Right lobe of liver (tissue), 6 donors: ENCODE data around the gene ENO3. TPM values are rescaled to one million over a fixed set of nuclear protein-coding genes. Genes with fewer than 3 reads are reported as not detected.
A peak's percentile ranks its signal among the peaks of the same experiment; 100 is the strongest.

Source experiments
- ATAC-seq, 4 donors: fragments of 200-7000 bp; cut with Tn5 transposase; one replicate each; pipeline ENCODE4 v1.9.1; 2020; ENCODE audit warnings: mild to moderate bottlenecking in 4 of 4, moderate library complexity in 4 of 4
- DNase-seq, 3 donors: peaks; one replicate each; pipeline ENCODE4 v3.0.0-alpha.2; 2020
- H3K27ac ChIP-seq, 3 donors: fragments of 200-600 bp; one replicate each; pipeline ENCODE4 v1.8.0; 2022
- H3K27me3 ChIP-seq, 2 donors: fragments of 200-600 bp; one replicate each; pipeline ENCODE4 v1.8.0; 2022
- H3K36me3 ChIP-seq, 4 donors: fragments of 200-600 bp; sonication (generic) in 1 of 4; one replicate each; pipeline versions ENCODE4 v1.5.1 to v1.8.0; 2017 to 2022; ENCODE audit warnings: control low read depth in 1 of 4
- H3K4me1 ChIP-seq, 4 donors: fragments of 200-600 bp; sonication (generic) in 1 of 4; one replicate each; pipeline versions ENCODE4 v1.5.1 to v1.8.0; 2017 to 2022; ENCODE audit warnings: control low read depth in 1 of 4
- H3K4me3 ChIP-seq, 3 donors: fragments of 200-600 bp; one replicate each; pipeline ENCODE4 v1.8.0; 2022
- H3K9me3 ChIP-seq, 4 donors: fragments of 200-600 bp; sonication (generic) in 1 of 4; one replicate each; pipeline versions ENCODE4 v1.5.1 to v1.8.0; 2017 to 2022; ENCODE audit warnings: control low read depth in 1 of 4
- CTCF ChIP-seq, 4 donors: fragments of 200-600 bp in 3 of 4; fragments of 450-650 bp in 1 of 4; IDR thresholded peaks; one replicate each; pipeline versions ENCODE4 v1.5.1 to v1.8.0; 2016 to 2022; ENCODE audit warnings: antibody characterized with exemption in 4 of 4, mild to moderate bottlenecking in 2 of 4
- POLR2A ChIP-seq: fragments of 450-650 bp; IDR thresholded peaks from one replicate; pipeline ENCODE4 v1.6.1; 2017; ENCODE audit warnings: antibody characterized with exemption, mild to moderate bottlenecking
- WGBS: methylation state at CpG from one replicate; pipeline ENCODE4 v1.1.6; 2018; ENCODE audit warnings: low coverage, low lambda C conversion rate; ENCODE audit not compliant: insufficient coverage; ENCODE audit errors: missing lambda C conversion rate; 5-methylcytosine and 5-hydroxymethylcytosine counted together
- intact Hi-C, 2 donors: fragments of 100-400 bp; cut with DNase I; formaldehyde crosslinking; loops; one replicate each; pipeline versions ENCODE4 v1.11.2 to v1.14.1; 2022
- total RNA-seq, 6 experiments: library from RNA; depleted of rRNA in 2 of 6; stranded (reverse); fragments of >200 nt in 2 of 6; fragmentation: NEBNext Ultra II Directional in 3 of 6; extraction: Animal tissue kit (Norgen Biotek cat#: 25700) in 3 of 6; gene quantifications; one replicate each; pipeline versions ENCODE4 v1.1.0 to v1.2.4, GENCODE V29; 2016 to 2023
- donor health status: DM: no; HTN: yes; CAD: no.
- donor health status: DM: no; HTN: no; CAD: no.
- donor health status: DM: no; HTN: no; CAD: no.
- donor health status: DM: no; HTN: yes; CAD: no.
- donor health status: DM: no; HTN: yes; CAD: no.

The ENO3 gene
- total RNA-seq, 6 experiments from 2014 or later: 54.7 to 69.8 (median 58.7) TPM

GRCh38 chr17:4966844-4967538 is 16.1 kb downstream of the ENO3 start:
- DNase-seq (peak; percentile 98 to 99 (median 99)), ATAC-seq (peak; percentile 75 to 91 (median 84))
- Histone ChIP-seq H3K36me3 (peaks cover 0 to 3% (median 0%) of the 10 kb centered on the region in 4 donors), H3K4me3 (peak overlapping the region; percentile 65 to 85 (median 78)), H3K4me1 (peaks cover 0 to 24% (median 12%) of the 10 kb centered on the region in 4 donors), H3K27ac (peak overlapping the region; percentile 85 to 96 (median 87)), H3K9me3 (no peaks in the 10 kb centered on the region), H3K27me3 (no peaks in the 10 kb centered on the region)
- WGBS: under 1% methylated on average over 25 of the region's 42 CpGs
- intact Hi-C loops: no loop called here
- no peak for TF ChIP-seq CTCF (IDR thresholded peaks at IDR 0.05)
- TF ChIP-seq POLR2A: peak; percentile 22

- Histone ChIP-seq H3K4me3 (peak within 1 kb of the TSS; percentile 65 to 85 (median 78)), H3K27me3 (no peaks in the 10 kb centered on the region), H3K27ac (peak within 1 kb of the TSS; percentile 85 to 96 (median 87)), H3K9me3 (no peaks in the 10 kb centered on the region), H3K36me3 (peaks cover 0 to 7% (median 0%) of the 10 kb centered on the region in 4 donors), H3K4me1 (peaks cover 0 to 24% (median 12%) of the 10 kb centered on the region in 4 donors)
- TF ChIP-seq POLR2A (peak; percentile 79), CTCF (IDR thresholded peaks at IDR 0.05) (no peak)
- WGBS: under 1% methylated on average over 38 of the region's 66 CpGs
- intact Hi-C loops: no loop called here
- DNase-seq: peak; percentile 94 to 95 (median 95)
- peak; percentile 72 to 84 (median 81) for ATAC-seq
Measured at GRCh38 chr17:4967539-4968485, 16.9 kb downstream of the ENO3 start, which contains the start of gene SPAG7. Gene SPAG7, minus strand, starts transcription at chr17:4967817. Its CDS starts 13 bp downstream, at chr17:4967804.

GRCh38 chr17:4968486-4969046 is 17.6 kb downstream of the ENO3 start:
- DNase-seq (peak in 1 of 3 donors; percentile 48), ATAC-seq (no peak)
- H3K4me3 ChIP-seq: peak overlapping the region; percentile 65 to 78 (median 73)
- no peaks in the 10 kb centered on the region for H3K27me3 ChIP-seq
- peak overlapping the region; percentile 85 to 92 (median 87) for H3K27ac ChIP-seq
- peaks cover 0 to 7% (median 0%) of the 10 kb centered on the region in 4 donors for H3K36me3 ChIP-seq
- no peaks in the 10 kb centered on the region for H3K9me3 ChIP-seq
- 17% methylated on average over 16 of the region's 23 CpGs for WGBS
- intact Hi-C loops: no loop called here
- H3K4me1 ChIP-seq: peaks cover 0 to 24% (median 12%) of the 10 kb centered on the region in 4 donors
- no peak for TF ChIP-seq POLR2A
- no peak for TF ChIP-seq CTCF (IDR thresholded peaks at IDR 0.05)

GRCh38 chr17:4969047-4969550 is 18.2 kb downstream of the ENO3 start:
- peaks cover 0 to 7% (median 0%) of the 10 kb centered on the region in 4 donors for H3K36me3 ChIP-seq
- H3K4me3 ChIP-seq: peak overlapping the region; percentile 65 to 78 (median 73)
- intact Hi-C loops: no loop called here
- H3K9me3 ChIP-seq: no peaks in the 10 kb centered on the region
- H3K27ac ChIP-seq: peak overlapping the region; percentile 85 to 92 (median 87)
- peak in 1 of 3 donors; percentile 53 for DNase-seq
- no peak for ATAC-seq
- peaks cover 0 to 24% (median 12%) of the 10 kb centered on the region in 4 donors for H3K4me1 ChIP-seq
- WGBS: 28% methylated on average over 7 of the region's 15 CpGs
- TF ChIP-seq CTCF (IDR thresholded peaks at IDR 0.05): no peak
- TF ChIP-seq POLR2A: no peak
- H3K27me3 ChIP-seq: no peaks in the 10 kb centered on the region
